ENCODE data around the gene DLEC1.
"Not testable (repeated sequence)": the region's sequence is repeated elsewhere in the genome, so short reads cannot be mapped to it uniquely, and the experiment has no call there.

The DLEC1 gene

DNA sequence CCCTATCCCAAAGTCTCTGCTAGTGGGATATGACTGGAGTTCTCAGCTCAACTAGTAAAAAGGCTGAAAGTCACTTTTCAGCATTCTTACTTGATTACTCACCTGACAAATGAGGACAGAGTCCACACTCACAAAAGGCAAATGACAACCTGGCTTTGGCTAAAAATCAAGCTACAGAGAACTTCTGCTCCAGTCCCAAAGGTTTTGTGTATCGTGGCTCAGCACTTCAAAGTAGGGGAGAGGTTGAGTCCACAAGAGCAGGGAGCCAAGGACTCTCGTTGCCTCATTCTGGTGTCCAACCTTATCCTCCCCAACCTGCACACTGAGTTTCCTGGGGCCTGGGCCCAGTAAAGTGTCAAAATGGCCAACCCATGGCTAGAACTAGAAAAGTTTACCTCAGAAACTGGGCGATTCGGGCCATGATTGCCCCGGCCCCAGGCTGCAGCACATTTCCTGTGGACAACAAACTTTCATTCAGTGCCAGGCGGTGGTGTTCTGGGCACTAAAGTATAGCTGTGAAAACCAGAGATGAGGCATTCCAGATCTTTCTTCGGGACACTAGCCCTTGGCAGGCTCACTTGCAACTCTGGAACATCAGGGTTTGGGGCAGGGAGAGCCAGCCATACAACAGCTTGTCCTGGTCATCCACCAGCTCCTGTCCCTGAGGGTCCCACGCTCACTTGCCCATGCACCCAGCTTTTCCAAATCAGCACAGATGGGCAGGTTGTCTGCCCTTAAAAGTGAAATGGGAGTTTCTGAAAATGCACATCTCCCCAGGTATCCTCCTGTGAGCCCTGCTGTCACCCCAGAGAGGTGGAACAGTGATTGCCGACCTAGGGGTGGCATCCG, 94.8 kb downstream of the DLEC1 start:
- DNase-seq (ENCODE audit: low spot score) = no peak
- ATAC-seq (ENCODE audit: low read depth) = no peak

DNA sequence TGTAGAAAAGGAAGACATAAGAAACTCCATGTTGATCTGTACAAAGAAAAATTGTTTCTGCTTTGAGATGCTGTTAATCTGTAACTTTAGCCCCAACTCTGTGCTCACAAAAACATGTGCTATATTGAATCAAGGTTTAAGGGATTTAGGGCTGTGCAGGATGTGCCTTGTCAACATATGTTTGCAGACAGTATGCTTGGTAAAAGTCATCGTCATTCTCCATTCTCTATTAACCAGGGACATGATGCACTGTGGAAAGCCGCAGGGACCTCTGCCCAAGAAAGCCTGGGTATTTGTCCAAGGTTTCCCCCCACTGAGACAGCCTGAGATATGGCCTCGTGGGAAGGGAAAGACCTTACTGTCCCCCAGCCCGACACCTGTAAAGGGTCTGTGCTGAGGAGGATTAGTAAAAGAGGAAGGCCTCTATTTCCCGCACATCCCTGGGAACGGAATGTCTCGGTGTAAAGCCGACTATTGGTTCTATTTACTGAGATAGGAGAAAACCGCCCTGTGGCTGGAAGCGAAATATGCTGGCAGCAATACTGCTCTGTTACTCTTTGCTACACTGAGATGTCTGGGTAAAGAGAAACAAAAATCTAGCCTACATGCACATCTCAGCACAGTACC, 95.6 kb downstream of the DLEC1 start:
- not testable (repeated sequence) for ATAC-seq (ENCODE audit: low read depth); H3K27ac ChIP-seq (ENCODE audit: poor library complexity, severe bottlenecking); DNase-seq (ENCODE audit: low spot score); H3K4me3 ChIP-seq (ENCODE audit: severe bottlenecking); H3K27me3 ChIP-seq (ENCODE audit: insufficient read depth, poor library complexity, severe bottlenecking); H3K9me3 ChIP-seq (ENCODE audit: severe bottlenecking)
- Histone ChIP-seq H3K36me3 (ENCODE audit: low read depth) (peaks cover 51% of the 10 kb centered on the region), H3K4me1 (ENCODE audit: insufficient read depth, poor library complexity, severe bottlenecking) (peaks cover 22% of the 10 kb centered on the region)

More for the DNA sequence above, 94.8 kb downstream of the DLEC1 start:
- Histone ChIP-seq H3K4me3 (ENCODE audit: severe bottlenecking) (no peak overlapping the region), H3K27ac (ENCODE audit: poor library complexity, severe bottlenecking) (peak overlapping the region; percentile 21), H3K36me3 (ENCODE audit: low read depth) (peaks cover 60% of the 10 kb centered on the region), H3K9me3 (ENCODE audit: severe bottlenecking) (no peaks in the 10 kb centered on the region), H3K27me3 (ENCODE audit: insufficient read depth, poor library complexity, severe bottlenecking) (no peaks in the 10 kb centered on the region), H3K4me1 (ENCODE audit: insufficient read depth, poor library complexity, severe bottlenecking) (peaks cover 19% of the 10 kb centered on the region)
- TF ChIP-seq, protein P1, sequence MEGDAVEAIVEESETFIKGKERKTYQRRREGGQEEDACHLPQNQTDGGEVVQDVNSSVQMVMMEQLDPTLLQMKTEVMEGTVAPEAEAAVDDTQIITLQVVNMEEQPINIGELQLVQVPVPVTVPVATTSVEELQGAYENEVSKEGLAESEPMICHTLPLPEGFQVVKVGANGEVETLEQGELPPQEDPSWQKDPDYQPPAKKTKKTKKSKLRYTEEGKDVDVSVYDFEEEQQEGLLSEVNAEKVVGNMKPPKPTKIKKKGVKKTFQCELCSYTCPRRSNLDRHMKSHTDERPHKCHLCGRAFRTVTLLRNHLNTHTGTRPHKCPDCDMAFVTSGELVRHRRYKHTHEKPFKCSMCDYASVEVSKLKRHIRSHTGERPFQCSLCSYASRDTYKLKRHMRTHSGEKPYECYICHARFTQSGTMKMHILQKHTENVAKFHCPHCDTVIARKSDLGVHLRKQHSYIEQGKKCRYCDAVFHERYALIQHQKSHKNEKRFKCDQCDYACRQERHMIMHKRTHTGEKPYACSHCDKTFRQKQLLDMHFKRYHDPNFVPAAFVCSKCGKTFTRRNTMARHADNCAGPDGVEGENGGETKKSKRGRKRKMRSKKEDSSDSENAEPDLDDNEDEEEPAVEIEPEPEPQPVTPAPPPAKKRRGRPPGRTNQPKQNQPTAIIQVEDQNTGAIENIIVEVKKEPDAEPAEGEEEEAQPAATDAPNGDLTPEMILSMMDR (IDR thresholded peaks at IDR 0.05; ENCODE audit: poor library complexity, severe bottlenecking) = no peak

DNA sequence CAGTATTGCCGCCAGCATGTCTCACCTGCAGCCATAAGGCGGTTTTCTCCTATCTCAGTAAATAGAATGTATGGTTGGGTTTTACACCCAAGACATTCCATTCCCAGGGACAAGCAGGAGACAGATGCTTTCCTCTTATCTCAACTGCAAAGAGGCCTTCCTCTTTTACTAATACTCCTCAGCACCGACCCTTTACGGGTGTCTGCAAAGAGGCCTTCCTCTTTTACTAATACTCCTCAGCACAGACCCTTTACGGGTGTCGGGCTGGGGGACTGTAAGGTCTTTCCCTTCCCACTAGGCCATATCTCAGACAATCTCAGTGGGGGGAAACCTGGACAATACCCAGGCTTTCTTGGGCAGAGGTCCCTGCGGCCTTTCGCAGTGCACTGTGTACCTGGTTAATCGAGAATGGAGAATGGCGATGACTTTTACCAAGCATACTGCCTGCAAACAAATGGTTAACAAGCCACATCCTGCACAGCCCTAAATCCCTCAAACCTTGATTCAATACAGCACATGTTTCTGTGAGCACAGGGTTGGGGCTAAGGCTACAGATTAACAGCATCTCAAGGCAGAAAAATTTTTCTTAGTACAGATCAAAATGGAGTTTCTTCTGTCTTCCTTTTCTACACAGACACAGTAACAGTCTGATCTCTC, 96.7 kb downstream of the DLEC1 start:
- H3K4me1 ChIP-seq (ENCODE audit: insufficient read depth, poor library complexity, severe bottlenecking) = peaks cover 22% of the 10 kb centered on the region
- H3K27me3 ChIP-seq (ENCODE audit: insufficient read depth, poor library complexity, severe bottlenecking); H3K9me3 ChIP-seq (ENCODE audit: severe bottlenecking): not testable (repeated sequence)

DNA sequence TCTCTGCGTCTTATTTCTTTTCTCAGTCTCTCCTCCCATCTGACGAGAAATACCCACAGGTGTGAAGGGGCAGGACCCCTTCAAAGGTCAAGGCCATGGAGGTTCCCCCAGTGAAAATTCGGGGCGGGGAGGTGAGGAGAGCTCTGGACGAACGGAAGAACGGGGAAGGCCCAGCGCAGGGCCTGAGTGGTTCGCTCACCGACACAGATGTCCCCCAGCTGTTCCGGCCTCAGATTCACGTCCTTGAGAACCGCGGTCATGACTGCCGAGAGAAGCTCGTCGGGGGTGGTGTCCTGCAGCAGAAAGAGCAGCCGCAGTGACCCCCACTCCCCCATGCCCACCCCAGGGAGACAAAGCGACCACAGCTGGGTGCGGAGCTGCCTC, 97.4 kb downstream of the DLEC1 start:
- Histone ChIP-seq H3K27ac (ENCODE audit: poor library complexity, severe bottlenecking) (peak overlapping the region; percentile 38), H3K4me1 (ENCODE audit: insufficient read depth, poor library complexity, severe bottlenecking) (peaks cover 22% of the 10 kb centered on the region), H3K27me3 (ENCODE audit: insufficient read depth, poor library complexity, severe bottlenecking) (no peaks in the 10 kb centered on the region), H3K36me3 (ENCODE audit: low read depth) (peaks cover 34% of the 10 kb centered on the region), H3K4me3 (ENCODE audit: severe bottlenecking) (peak overlapping the region; percentile 71), H3K9me3 (ENCODE audit: severe bottlenecking) (no peaks in the 10 kb centered on the region)
- TF ChIP-seq, protein P1 (IDR thresholded peaks at IDR 0.05; ENCODE audit: poor library complexity, severe bottlenecking) = no peak
- DNase-seq (ENCODE audit: low spot score) = peak; percentile 45
- no peak for ATAC-seq (ENCODE audit: low read depth)

More for the DNA sequence above, 96.7 kb downstream of the DLEC1 start:
- not testable (repeated sequence) for ATAC-seq (ENCODE audit: low read depth); DNase-seq (ENCODE audit: low spot score)
- H3K4me3 ChIP-seq (ENCODE audit: severe bottlenecking) = peak overlapping the region; percentile 71
- peaks cover 40% of the 10 kb centered on the region for H3K36me3 ChIP-seq (ENCODE audit: low read depth)
- peak overlapping the region; percentile 38 for H3K27ac ChIP-seq (ENCODE audit: poor library complexity, severe bottlenecking)

DNA sequence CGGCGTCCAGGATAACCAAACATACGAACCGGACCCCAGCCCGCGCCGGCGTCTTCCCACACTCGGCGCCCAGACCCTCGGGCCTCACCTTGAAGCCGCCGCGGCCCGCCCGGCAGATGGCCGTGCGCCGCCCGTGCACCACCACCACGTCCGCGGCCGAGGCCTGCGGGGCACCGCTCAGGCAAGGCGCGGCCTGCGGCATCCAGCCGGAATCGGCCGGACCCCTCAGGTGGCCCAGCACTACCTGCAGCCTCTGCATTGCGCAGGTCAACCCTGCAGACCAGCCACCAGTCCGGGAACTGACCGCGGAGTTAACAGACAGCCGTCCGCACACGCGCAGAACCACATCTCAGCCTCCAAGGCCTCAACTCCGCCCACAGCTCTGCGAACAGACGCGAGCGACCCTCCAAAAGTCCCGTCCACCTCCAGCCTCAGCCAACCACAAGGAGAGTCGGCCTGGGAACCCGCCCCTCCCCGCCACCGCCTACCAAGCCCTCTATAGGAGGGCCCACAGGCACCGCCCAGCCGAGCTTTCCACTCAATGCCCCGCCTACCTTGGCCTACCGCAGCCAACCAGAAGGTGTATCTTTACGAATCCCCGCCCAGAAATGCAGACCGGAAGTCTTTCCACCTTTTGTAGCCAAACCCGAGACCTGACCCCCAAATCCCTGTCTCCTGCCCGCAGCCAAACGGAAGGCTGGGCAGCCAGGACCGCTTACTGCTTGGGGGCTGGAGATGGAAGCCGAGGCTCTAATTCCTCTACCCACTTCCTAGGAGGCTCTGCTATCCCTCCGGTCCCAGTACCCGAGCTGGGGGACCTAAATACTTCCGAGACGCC, 98.0 kb downstream of the DLEC1 start, which contains the start of gene ACAA1:
Gene ACAA1, minus strand, starts transcription at position 351 of the 838 bp plus-strand sequence. Its CDS starts 92 bp downstream, at position 259.
- peaks cover 22% of the 10 kb centered on the region for H3K4me1 ChIP-seq (ENCODE audit: insufficient read depth, poor library complexity, severe bottlenecking)
- H3K4me3 ChIP-seq (ENCODE audit: severe bottlenecking) = peak within 1 kb of the TSS; percentile 71
- H3K36me3 ChIP-seq (ENCODE audit: low read depth) = peaks cover 28% of the 10 kb centered on the region
- peak; percentile 91 for ATAC-seq (ENCODE audit: low read depth)
- TF ChIP-seq, protein P1 (IDR thresholded peaks at IDR 0.05; ENCODE audit: poor library complexity, severe bottlenecking) = no peak
- no peaks in the 10 kb centered on the region for H3K9me3 ChIP-seq (ENCODE audit: severe bottlenecking)
- peak within 1 kb of the TSS; percentile 76 for H3K27ac ChIP-seq (ENCODE audit: poor library complexity, severe bottlenecking)
- peak; percentile 99 for DNase-seq (ENCODE audit: low spot score)
- H3K27me3 ChIP-seq (ENCODE audit: insufficient read depth, poor library complexity, severe bottlenecking) = no peaks in the 10 kb centered on the region
